GM23248 (cell line): ENCODE data around the gene LYRM4. TPM values are rescaled to one million over a fixed set of nuclear protein-coding genes. Genes with fewer than 3 reads are reported as not detected.

Experiments
- DNase-seq: peaks from one replicate; pipeline ENCODE4 v3.0.0-alpha.2; 2015
- H2AFZ ChIP-seq: fragments of 200-600 bp; sonication (generic); 2 replicates; pipeline ENCODE4 v1.6.1; 2016; ENCODE audit warnings: antibody characterized with exemption
- H3F3A ChIP-seq: fragments of 200-600 bp; sonication (generic); 2 replicates; pipeline ENCODE4 v1.6.1; 2016; ENCODE audit warnings: mild to moderate bottlenecking, antibody characterized with exemption, mixed run types; ENCODE audit not compliant: insufficient read depth
- H3K27ac ChIP-seq: fragments of 200-600 bp; sonication (generic); 2 replicates; pipeline ENCODE4 v1.5.1; 2016; ENCODE audit warnings: mild to moderate bottlenecking
- H3K27me3 ChIP-seq: fragments of 200-600 bp; sonication (generic); replicated peaks from 2 replicates; pipeline ENCODE4 v1.6.1; 2016; ENCODE audit warnings: mild to moderate bottlenecking; ENCODE audit not compliant: insufficient read depth
- H3K36me3 ChIP-seq: fragments of 200-600 bp; sonication (generic); 2 replicates; pipeline ENCODE4 v1.6.1; 2016; ENCODE audit warnings: low read depth, mild to moderate bottlenecking
- H3K4me1 ChIP-seq: fragments of 200-600 bp; sonication (generic); 2 replicates; pipeline ENCODE4 v1.6.1; 2016; ENCODE audit warnings: mild to moderate bottlenecking; ENCODE audit not compliant: insufficient read depth
- H3K4me2 ChIP-seq: fragments of 200-600 bp; sonication (generic); one replicate; pipeline ENCODE4 v1.6.1; 2016; ENCODE audit warnings: mild to moderate bottlenecking; ENCODE audit not compliant: unreplicated experiment
- H3K4me3 ChIP-seq: fragments of 200-600 bp; sonication (generic); 2 replicates; pipeline ENCODE4 v1.5.1; 2016; ENCODE audit warnings: mild to moderate bottlenecking
- H3K79me2 ChIP-seq: fragments of 200-600 bp; sonication (generic); 2 replicates; pipeline ENCODE4 v1.6.1; 2016; ENCODE audit warnings: mild to moderate bottlenecking; ENCODE audit not compliant: insufficient read depth
- H3K9ac ChIP-seq: fragments of 200-600 bp; sonication (generic); 2 replicates; pipeline ENCODE4 v1.6.1; 2016; ENCODE audit warnings: mild to moderate bottlenecking
- H3K9me2 ChIP-seq: fragments of 200-600 bp; sonication (generic); 2 replicates; pipeline ENCODE4 v1.6.1; 2016; ENCODE audit warnings: mixed run types, mild to moderate bottlenecking, moderate library complexity; ENCODE audit not compliant: insufficient read depth
- H3K9me3 ChIP-seq: fragments of 200-600 bp; sonication (generic); one replicate; pipeline ENCODE4 v1.6.1; 2017; ENCODE audit warnings: low read depth
- H4K20me1 ChIP-seq: fragments of 200-600 bp; sonication (generic); 2 replicates; pipeline ENCODE4 v1.6.0; 2016; ENCODE audit not compliant: insufficient read depth
- EZH2 ChIP-seq: fragments of 200-600 bp; sonication (generic); IDR thresholded peaks from 2 replicates; pipeline ENCODE4 v1.6.1; 2018; ENCODE audit warnings: antibody characterized with exemption, mild to moderate bottlenecking; ENCODE audit not compliant: insufficient read depth, poor library complexity, severe bottlenecking
- EZH2phosphoT487 ChIP-seq: fragments of 200-600 bp; sonication (generic); IDR thresholded peaks from 2 replicates; pipeline ENCODE4 v1.6.1; 2018; ENCODE audit warnings: antibody characterized with exemption, moderate library complexity, mild to moderate bottlenecking, low read depth; ENCODE audit not compliant: insufficient read depth
- WGBS, 2 experiments: methylation state at CpG; one replicate each; pipeline ENCODE4 v1.1.6; 2015 to 2017; ENCODE audit warnings: low lambda C conversion rate in 2 of 2, low coverage in 1 of 2; ENCODE audit errors: missing lambda C conversion rate in 2 of 2; 5-methylcytosine and 5-hydroxymethylcytosine counted together
- in situ Hi-C: fragments of 300-500 bp; cut with MboI; formaldehyde crosslinking; loops from 2 replicates; pipeline ENCODE4 v1.15.0; 2020
- polyA plus RNA-seq: library from polyadenylated mRNA; unstranded; fragments of >200 nt; fragmentation: Nextera tagmentation; extraction: Ambion mirVana; gene quantifications from 2 replicates; pipeline ENCODE4 v1.2.1, GENCODE V29; 2016
- total RNA-seq: library from RNA; depleted of rRNA; stranded (reverse); fragments of >200 nt; shearing (Covaris generic); gene quantifications from 2 replicates; pipeline ENCODE4 v1.2.3, GENCODE V29; 2014

LYRM4 gene
- total and polyA plus RNA-seq, 2 experiments from 2014 or later = 27.1 to 28.0 TPM

DNA sequence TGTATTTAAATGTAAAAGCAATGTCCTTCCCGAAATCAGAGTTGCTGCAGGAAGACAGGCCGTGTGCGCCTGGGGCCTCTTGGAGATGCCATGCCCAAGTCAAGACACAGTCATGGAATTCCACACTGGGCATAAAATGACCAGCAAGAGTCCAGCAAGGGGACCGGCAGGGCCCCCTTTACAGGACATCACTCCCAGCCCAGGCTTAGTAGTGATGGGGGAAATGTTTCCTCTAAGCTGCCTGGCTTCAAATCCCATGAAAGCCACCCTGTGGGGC is 177.5 kb downstream of the LYRM4 start:
- peaks cover 20% of the 10 kb centered on the region for H3K4me1 ChIP-seq
- H3K36me3 ChIP-seq = no peaks in the 10 kb centered on the region
- no peak overlapping the region for H3K4me3 ChIP-seq
- in situ Hi-C loops = no loop called here
- no peaks in the 10 kb centered on the region for H3K9me2 ChIP-seq
- 51 to 52% methylated on average over 4 of the region's 4 CpGs for WGBS, 2 experiments
- no peak overlapping the region for H3K9ac ChIP-seq
- peak; percentile 14 for DNase-seq
- peaks cover 16% of the 10 kb centered on the region for H3F3A ChIP-seq
- no peak overlapping the region for H3K27ac ChIP-seq
- H2AFZ ChIP-seq = no peak overlapping the region
- no peak overlapping the region for H3K4me2 ChIP-seq
- H3K79me2 ChIP-seq = no peaks in the 10 kb centered on the region
- no peak for TF ChIP-seq EZH2phosphoT487
- no peak for TF ChIP-seq EZH2
- H3K9me3 ChIP-seq = no peaks in the 10 kb centered on the region
- H4K20me1 ChIP-seq = no peaks in the 10 kb centered on the region
- no peaks in the 10 kb centered on the region for H3K27me3 ChIP-seq

- peaks cover 20% of the 10 kb centered on the region for H3K4me1 ChIP-seq
- in situ Hi-C loops = no loop called here
- H3K27ac ChIP-seq = peak overlapping the region; percentile 65
These were observed 178.1 kb downstream of the LYRM4 start for GRCh38 chr6:5082487-5083306.

DNA sequence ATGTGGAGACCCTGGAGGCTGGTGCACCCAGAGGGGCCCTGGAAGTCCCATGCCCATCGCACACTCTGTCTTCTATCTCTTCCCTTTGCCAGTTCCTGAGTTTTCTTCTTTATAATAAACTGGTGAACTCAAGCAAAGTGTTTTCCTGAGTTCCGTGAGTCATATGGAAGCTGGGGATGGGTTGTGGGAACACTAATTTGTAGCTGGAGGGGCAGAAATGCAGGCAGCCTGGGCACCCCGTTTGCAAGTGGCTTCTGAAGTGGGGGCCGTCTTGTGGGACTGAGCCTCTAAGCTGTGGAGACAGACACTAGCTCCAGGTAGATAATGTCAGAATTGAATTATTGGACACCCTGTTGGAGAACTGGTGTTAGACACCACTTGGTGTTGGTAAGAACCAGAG is 178.8 kb downstream of the LYRM4 start:
- Histone ChIP-seq H3K36me3 (no peaks in the 10 kb centered on the region), H4K20me1 (no peaks in the 10 kb centered on the region), H3K9me2 (no peaks in the 10 kb centered on the region), H2AFZ (no peak overlapping the region), H3K4me3 (no peak overlapping the region; the same call in 1 of the 2 replicates), H3K9ac (no peak overlapping the region), H3K4me1 (peaks cover 20% of the 10 kb centered on the region), H3K4me2 (peak overlapping the region; percentile 53), H3K27ac (peak overlapping the region; percentile 65), H3F3A (peaks cover 16% of the 10 kb centered on the region), H3K27me3 (no peaks in the 10 kb centered on the region), H3K79me2 (no peaks in the 10 kb centered on the region), H3K9me3 (no peaks in the 10 kb centered on the region)
- peak; percentile 52 for DNase-seq
- TF ChIP-seq EZH2 = no peak
- no peak for TF ChIP-seq EZH2phosphoT487
- WGBS, 2 experiments = 43 to 49% methylated on average over 4 of the region's 4 CpGs
- in situ Hi-C loops = no loop called here

More at GRCh38 chr6:5082487-5083306, 178.1 kb downstream of the LYRM4 start:
- no peaks in the 10 kb centered on the region for H3K9me3 ChIP-seq
- no peaks in the 10 kb centered on the region for H4K20me1 ChIP-seq
- TF ChIP-seq EZH2phosphoT487 = no peak
- no peak for TF ChIP-seq EZH2
- H3K36me3 ChIP-seq = no peaks in the 10 kb centered on the region
- peaks cover 16% of the 10 kb centered on the region for H3F3A ChIP-seq
- H3K9ac ChIP-seq = no peak overlapping the region
- H3K9me2 ChIP-seq = no peaks in the 10 kb centered on the region
- H2AFZ ChIP-seq = no peak overlapping the region
- no peaks in the 10 kb centered on the region for H3K27me3 ChIP-seq
- DNase-seq = peak; percentile 94
- no peaks in the 10 kb centered on the region for H3K79me2 ChIP-seq
- 31 to 39% methylated on average over 10 to 12 of the region's 12 CpGs for WGBS, 2 experiments
- peak overlapping the region; percentile 53 for H3K4me2 ChIP-seq
- no peak overlapping the region; the same call in 1 of the 2 replicates for H3K4me3 ChIP-seq

DNA sequence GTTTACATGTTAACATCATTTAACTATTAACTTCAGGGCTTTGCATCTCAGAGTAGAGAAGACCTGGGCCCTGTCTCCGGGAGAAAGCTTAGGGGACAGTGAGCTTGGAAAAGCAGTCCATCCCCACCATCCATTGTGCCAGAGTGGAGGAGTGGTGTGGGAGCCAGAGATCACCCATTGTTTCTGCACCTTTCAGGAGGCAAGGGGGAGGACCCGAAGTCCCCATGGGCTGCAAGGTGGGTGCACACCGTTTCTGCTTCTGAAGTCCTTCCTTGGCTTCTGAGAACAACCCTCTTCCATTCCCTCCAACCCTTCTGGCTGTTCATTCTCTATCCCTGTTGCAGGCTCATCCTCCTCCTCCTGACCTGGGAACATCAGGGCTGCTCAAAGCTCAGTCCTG is 179.6 kb downstream of the LYRM4 start:
- Histone ChIP-seq H3K27ac (no peak overlapping the region), H3K4me1 (peaks cover 20% of the 10 kb centered on the region), H3F3A (peaks cover 16% of the 10 kb centered on the region), H3K9ac (no peak overlapping the region), H3K27me3 (no peaks in the 10 kb centered on the region), H3K4me3 (no peak overlapping the region), H3K36me3 (no peaks in the 10 kb centered on the region), H3K4me2 (no peak overlapping the region), H3K9me2 (no peaks in the 10 kb centered on the region), H2AFZ (no peak overlapping the region), H3K9me3 (no peaks in the 10 kb centered on the region), H4K20me1 (no peaks in the 10 kb centered on the region), H3K79me2 (no peaks in the 10 kb centered on the region)
- TF ChIP-seq EZH2 = no peak
- no peak for TF ChIP-seq EZH2phosphoT487
- 86 to 88% methylated on average over 3 of the region's 3 CpGs for WGBS, 2 experiments
- in situ Hi-C loops = no loop called here
- no peak for DNase-seq
